Gastrocnemius medialis (tissue), 4 donors: Measurements from ENCODE around the gene MME. TPM values are rescaled to one million over a fixed set of nuclear protein-coding genes. Genes with fewer than 3 reads are reported as not detected.

Experiments used
- ATAC-seq, 2 donors: fragments of 150-250 bp; one replicate each; pipeline ENCODE4 v1.9.1; 2016
- DNase-seq, 2 donors: peaks; one replicate each; pipeline ENCODE4 v3.0.0-alpha.2; 2019
- H3K27ac ChIP-seq, 4 donors: fragments of 200-600 bp; sonication (generic); 1 replicate in 1 of 4; 2 replicates in 3 of 4; pipeline ENCODE4 v1.5.1; 2016 to 2018; ENCODE audit warnings: mild to moderate bottlenecking in 2 of 4, moderate library complexity in 1 of 4
- H3K27me3 ChIP-seq, 3 donors: fragments of 200-600 bp; sonication (generic) in 2 of 3; 1 replicate in 1 of 3; 2 replicates in 2 of 3; pipeline versions ENCODE4 v1.5.1 to v1.6.0; 2016 to 2019; ENCODE audit warnings: mild to moderate bottlenecking in 1 of 3, moderate library complexity in 1 of 3
- H3K36me3 ChIP-seq, 2 donors: fragments of 200-600 bp; sonication (generic) in 1 of 2; one replicate each; pipeline ENCODE4 v1.5.1; 2017 to 2018
- H3K4me1 ChIP-seq, 2 donors: fragments of 200-600 bp; sonication (generic) in 1 of 2; one replicate each; pipeline ENCODE4 v1.5.1; 2016 to 2017; ENCODE audit warnings: mild to moderate bottlenecking in 2 of 2
- H3K4me3 ChIP-seq, 4 donors: fragments of 200-600 bp; sonication (generic) in 3 of 4; 1 replicate in 1 of 4; 2 replicates in 3 of 4; pipeline ENCODE4 v1.5.1; 2016 to 2019; ENCODE audit warnings: mild to moderate bottlenecking in 2 of 4
- H3K9me3 ChIP-seq, 3 donors: fragments of 200-600 bp; sonication (generic) in 2 of 3; 1 replicate in 1 of 3; 2 replicates in 2 of 3; pipeline ENCODE4 v1.5.1; 2016 to 2019
- CTCF ChIP-seq, 5 experiments: fragments of 450-650 bp in 3 of 5; fragments of 200-600 bp in 2 of 5; sonication (generic) in 2 of 5; IDR thresholded peaks in 4 of 5; conservative IDR thresholded peaks in 1 of 5; 1 replicate in 4 of 5; 2 replicates in 1 of 5; pipeline ENCODE4 v1.5.1; 2016 to 2019; ENCODE audit warnings: antibody characterized with exemption in 5 of 5, mild to moderate bottlenecking in 3 of 5, moderate library complexity in 3 of 5
- POLR2A ChIP-seq, 2 donors: fragments of 450-650 bp; IDR thresholded peaks; one replicate each; pipeline ENCODE4 v1.6.1; 2017; ENCODE audit warnings: antibody characterized with exemption in 2 of 2, mild to moderate bottlenecking in 2 of 2, moderate library complexity in 2 of 2
- in situ Hi-C, 4 donors: fragments of 200-750 bp; cut with MboI; loops; one replicate each; pipeline versions ENCODE4 v1.15.0 to v1.8.0; 2017; ENCODE audit warnings: low sequenced_read_pairs in 4 of 4
- intact Hi-C: fragments of 100-400 bp; cut with DNase I; formaldehyde crosslinking; loops from one replicate; pipeline ENCODE4 v1.15.1; 2023; ENCODE audit warnings: low total_unique reads
- total RNA-seq, 4 donors: library from RNA; depleted of rRNA; stranded (reverse); fragments of >200 nt; gene quantifications; one replicate each; pipeline versions ENCODE4 v1.1.0 to v1.2.3, GENCODE V29; 2016

The MME gene
- total RNA-seq, 4 donors from 2014 or later = 40.9 to 95.4 (median 68.0) TPM

- ATAC-seq (no peak), DNase-seq (no peak)
- intact Hi-C loops (loop anchor here (5.0 kb wide), 1 partner anchor 123 kb away; no protein-coding TSS in a partner anchor), in situ Hi-C loops (no loop called here)
- no peaks in the 10 kb centered on the region for H3K36me3 ChIP-seq
- H3K27me3 ChIP-seq = no peaks in the 10 kb centered on the region
- no peak overlapping the region for H3K4me3 ChIP-seq
- no peak for TF ChIP-seq POLR2A (IDR thresholded peaks at IDR 0.05)
- TF ChIP-seq CTCF (IDR thresholded peaks at IDR 0.05 in 4 of 5, conservative IDR thresholded peaks at IDR 0.05 in 1 of 5) = no peak
- peaks cover 4 to 16% of the 10 kb centered on the region in 2 donors for H3K4me1 ChIP-seq
- H3K27ac ChIP-seq = peak overlapping the region in 1 of 4 donors; percentile 4
- no peaks in the 10 kb centered on the region for H3K9me3 ChIP-seq
These were observed 10.4 kb upstream of the MME start for GRCh38 chr3:155069729-155070128.

GRCh38 chr3:155070316-155070715 is 9.8 kb upstream of the MME start:
- in situ Hi-C loops (no loop called here), intact Hi-C loops (no loop called here)
- DNase-seq = no peak
- no peak for TF ChIP-seq CTCF (IDR thresholded peaks at IDR 0.05 in 4 of 5, conservative IDR thresholded peaks at IDR 0.05 in 1 of 5)
- no peak for TF ChIP-seq POLR2A (IDR thresholded peaks at IDR 0.05)
- Histone ChIP-seq H3K36me3 (no peaks in the 10 kb centered on the region), H3K4me3 (no peak overlapping the region), H3K27ac (peak overlapping the region in 1 of 4 donors; percentile 18), H3K9me3 (no peaks in the 10 kb centered on the region), H3K27me3 (no peaks in the 10 kb centered on the region), H3K4me1 (peaks cover 0 to 10% of the 10 kb centered on the region in 2 donors)
- no peak for ATAC-seq

- no peak for TF ChIP-seq CTCF (IDR thresholded peaks at IDR 0.05 in 4 of 5, conservative IDR thresholded peaks at IDR 0.05 in 1 of 5)
- no peak for TF ChIP-seq POLR2A (IDR thresholded peaks at IDR 0.05)
- H3K36me3 ChIP-seq = no peaks in the 10 kb centered on the region
- H3K4me3 ChIP-seq = no peak overlapping the region
- intact Hi-C loops = no loop called here
- DNase-seq (peak in 1 of 2 donors; percentile 34), ATAC-seq (peak; percentile 51 to 72)
- H3K4me1 ChIP-seq = peaks cover 0 to 6% of the 10 kb centered on the region in 2 donors
- peak overlapping the region in 1 of 4 donors; percentile 18 for H3K27ac ChIP-seq
- in situ Hi-C loops = no loop called here
- no peaks in the 10 kb centered on the region for H3K27me3 ChIP-seq
- no peaks in the 10 kb centered on the region for H3K9me3 ChIP-seq
These were observed 9.2 kb upstream of the MME start for GRCh38 chr3:155070932-155071387.

GRCh38 chr3:155075200-155075599 is 4.9 kb upstream of the MME start:
- DNase-seq = no peak
- H3K27me3 ChIP-seq = peaks cover 0 to 6% (median 0%) of the 10 kb centered on the region in 3 donors
- TF ChIP-seq POLR2A (IDR thresholded peaks at IDR 0.05) (no peak), CTCF (IDR thresholded peaks at IDR 0.05 in 4 of 5, conservative IDR thresholded peaks at IDR 0.05 in 1 of 5) (no peak)
- H3K36me3 ChIP-seq = no peaks in the 10 kb centered on the region
- in situ Hi-C loops (loop anchor here in 1 of 4 donors (25.0 kb wide), 1 partner anchor 237 kb away; no protein-coding TSS in a partner anchor), intact Hi-C loops (loop anchor here (5.0 kb wide), 1 partner anchor 242 kb away; no protein-coding TSS in a partner anchor)
- ATAC-seq = no peak
- no peak overlapping the region for H3K27ac ChIP-seq
- H3K4me1 ChIP-seq = peaks cover 0 to 4% of the 10 kb centered on the region in 2 donors
- H3K4me3 ChIP-seq = no peak overlapping the region
- no peaks in the 10 kb centered on the region for H3K9me3 ChIP-seq
